Measurements from ENCODE around the gene ZNF831.

- TF ChIP-seq CTCF (IDR thresholded peaks at IDR 0.05; ENCODE audit: low read depth, low read length, poor library complexity, severe bottlenecking) = no peak
- no peak for TF ChIP-seq EZH2phosphoT487 (IDR thresholded peaks at IDR 0.05; ENCODE audit: borderline replicate concordance, low read length)
These were observed 69.0 kb downstream of the ZNF831 start for GRCh38 chr20:59232618-59233017.
